Measurements from ENCODE around the gene PIGN.
"Not testable (repeated sequence)": the region's sequence is repeated elsewhere in the genome, so short reads cannot be mapped to it uniquely, and the experiment has no call there.

Gene PIGN

DNA sequence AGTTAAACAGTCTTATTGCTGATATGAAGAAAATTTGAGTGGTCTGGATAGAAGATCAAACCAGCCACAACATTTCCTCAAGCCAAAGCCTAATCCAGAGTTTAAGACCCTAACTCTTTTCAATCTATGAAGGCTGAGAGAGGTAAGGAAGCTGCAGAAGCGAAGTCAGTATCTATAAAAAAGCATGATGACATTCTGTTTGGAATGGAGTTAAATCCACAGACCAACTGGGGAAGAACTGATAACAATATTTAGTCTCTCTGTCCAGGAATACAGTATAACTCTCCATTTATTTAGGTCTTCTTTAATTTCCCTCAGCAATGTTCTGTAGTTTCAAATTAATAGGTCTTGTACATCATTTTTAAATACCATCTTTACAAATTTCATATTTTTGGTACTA lies 16.0 kb downstream of the PIGN start:
- Mint-ChIP-seq H3K4me3 (no peak overlapping the region), H3K36me3 (ENCODE audit: insufficient read depth) (no peaks in the 10 kb centered on the region), H3K27ac (ENCODE audit: low read depth) (no peak overlapping the region), H3K9me3 (no peaks in the 10 kb centered on the region), H3K27me3 (no peaks in the 10 kb centered on the region), H3K4me1 (peaks cover 7% of the 10 kb centered on the region)
- ATAC-seq (replicated peaks; ENCODE audit: extremely low read depth, poor library complexity, severe bottlenecking) (no peak), DNase-seq (ENCODE audit: low spot score in 2 of 2) (no peak)

- ATAC-seq (replicated peaks; ENCODE audit: extremely low read depth, poor library complexity, severe bottlenecking); H3K27me3 Mint-ChIP-seq; H3K4me3 Mint-ChIP-seq; H3K36me3 Mint-ChIP-seq (ENCODE audit: insufficient read depth); H3K27ac Mint-ChIP-seq (ENCODE audit: low read depth); DNase-seq (ENCODE audit: low spot score in 2 of 2); H3K9me3 Mint-ChIP-seq: not testable (repeated sequence)
- peaks cover 25% of the 10 kb centered on the region for H3K4me1 Mint-ChIP-seq
Observed at GRCh38 chr18:62166524-62166923, 20.3 kb downstream of the PIGN start.

DNA sequence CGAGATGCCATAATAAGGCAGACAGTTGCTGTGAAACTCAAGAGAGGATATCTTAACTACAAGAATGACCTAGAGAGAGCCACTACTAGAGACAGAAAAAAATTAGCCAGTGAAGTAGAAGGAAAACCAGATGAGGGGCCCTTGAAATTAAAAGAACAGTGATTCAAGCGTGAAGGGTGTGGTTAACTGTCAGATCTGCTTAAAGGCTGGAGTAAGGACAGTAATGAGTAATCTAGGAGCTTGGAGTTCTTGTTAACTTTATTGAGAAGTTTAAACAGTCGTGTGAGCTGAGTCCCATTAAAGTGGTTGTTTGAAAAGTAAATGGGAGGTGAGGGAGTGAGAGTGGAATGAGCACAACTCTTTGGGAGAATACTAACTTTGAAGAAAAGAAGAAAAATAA lies 21.3 kb downstream of the PIGN start:
- no peak overlapping the region for H3K4me3 Mint-ChIP-seq

DNA sequence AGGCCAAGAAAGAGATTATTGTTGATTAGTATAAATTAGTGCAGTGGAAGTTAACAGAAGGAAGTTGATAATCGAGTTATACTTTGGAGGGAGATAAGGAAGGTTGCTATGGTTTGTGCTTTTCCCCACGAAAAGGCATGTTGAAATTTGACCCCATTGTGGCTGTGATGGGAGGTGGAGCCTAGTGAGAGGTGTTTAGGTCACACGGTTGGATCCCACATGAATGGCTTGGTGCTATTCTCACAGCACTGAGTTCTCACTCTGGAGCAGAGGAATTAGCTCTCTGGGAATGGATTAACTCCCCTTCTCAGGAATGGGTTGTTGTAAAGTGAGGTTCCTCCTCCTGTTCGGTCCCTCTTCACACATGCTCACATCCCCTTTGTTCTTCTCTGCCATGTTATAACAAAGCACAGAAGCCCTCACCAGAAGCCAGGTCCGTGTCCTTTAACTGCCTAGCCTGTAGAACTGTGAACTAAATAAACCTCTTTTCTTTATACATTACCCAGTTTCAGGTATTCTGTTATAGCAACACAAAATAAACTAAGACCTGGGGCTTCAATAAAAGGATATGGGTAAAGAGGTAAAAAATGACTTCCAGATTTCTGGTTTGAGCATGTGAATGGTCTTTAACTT lies 21.9 kb downstream of the PIGN start:
- Mint-ChIP-seq H3K27me3 (no peaks in the 10 kb centered on the region), H3K9me3 (no peaks in the 10 kb centered on the region), H3K36me3 (ENCODE audit: insufficient read depth) (peaks cover 3% of the 10 kb centered on the region), H3K4me3 (no peak overlapping the region), H3K4me1 (peaks cover 24% of the 10 kb centered on the region), H3K27ac (ENCODE audit: low read depth) (no peak overlapping the region)
- no peak for ATAC-seq (replicated peaks; ENCODE audit: extremely low read depth, poor library complexity, severe bottlenecking)
- no peak for DNase-seq (ENCODE audit: low spot score in 2 of 2)

More for the DNA sequence above, 21.3 kb downstream of the PIGN start:
- Mint-ChIP-seq H3K4me1 (peaks cover 29% of the 10 kb centered on the region), H3K27ac (ENCODE audit: low read depth) (no peak overlapping the region), H3K9me3 (no peaks in the 10 kb centered on the region), H3K27me3 (no peaks in the 10 kb centered on the region), H3K36me3 (ENCODE audit: insufficient read depth) (peaks cover 3% of the 10 kb centered on the region)
- ATAC-seq (replicated peaks; ENCODE audit: extremely low read depth, poor library complexity, severe bottlenecking) (no peak), DNase-seq (ENCODE audit: low spot score in 2 of 2) (no peak)

- H3K27ac Mint-ChIP-seq (ENCODE audit: low read depth), result no peak overlapping the region
- no peak overlapping the region for H3K4me3 Mint-ChIP-seq
- DNase-seq (ENCODE audit: low spot score in 2 of 2) (no peak), ATAC-seq (replicated peaks; ENCODE audit: extremely low read depth, poor library complexity, severe bottlenecking) (no peak)
- no peaks in the 10 kb centered on the region for H3K9me3 Mint-ChIP-seq
- peaks cover 4% of the 10 kb centered on the region for H3K36me3 Mint-ChIP-seq (ENCODE audit: insufficient read depth)
- H3K4me1 Mint-ChIP-seq, result peaks cover 24% of the 10 kb centered on the region
- H3K27me3 Mint-ChIP-seq, result no peaks in the 10 kb centered on the region
Observed at GRCh38 chr18:62164310-62164709, 22.5 kb downstream of the PIGN start.

DNA sequence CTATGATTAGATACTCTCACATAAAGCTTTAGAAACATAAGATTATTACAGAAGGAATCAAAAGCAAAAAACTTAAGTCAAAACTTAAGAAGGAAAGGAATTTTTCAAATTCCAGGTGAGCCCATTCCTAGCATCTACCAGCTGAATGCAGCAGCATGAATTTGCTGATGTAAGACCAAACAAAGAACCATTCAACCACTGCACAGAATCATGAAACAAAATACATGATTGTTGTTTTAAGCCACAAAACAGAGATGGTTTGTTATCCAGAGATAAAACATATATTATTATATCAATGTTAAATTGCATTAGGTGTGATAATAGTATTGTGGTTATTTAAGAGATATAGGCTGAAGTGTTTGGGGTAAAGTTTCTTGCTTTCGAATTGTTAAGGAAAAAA lies 29.0 kb downstream of the PIGN start:
- Mint-ChIP-seq H3K4me3 (no peak overlapping the region), H3K27ac (ENCODE audit: low read depth) (no peak overlapping the region), H3K36me3 (ENCODE audit: insufficient read depth) (peaks cover 13% of the 10 kb centered on the region), H3K27me3 (no peaks in the 10 kb centered on the region), H3K9me3 (no peaks in the 10 kb centered on the region), H3K4me1 (peaks cover 4% of the 10 kb centered on the region)
- no peak for ATAC-seq (replicated peaks; ENCODE audit: extremely low read depth, poor library complexity, severe bottlenecking)
- DNase-seq (ENCODE audit: low spot score in 2 of 2), result no peak

- no peak for DNase-seq (ENCODE audit: low spot score in 2 of 2)
- Mint-ChIP-seq H3K27ac (ENCODE audit: low read depth) (no peak overlapping the region), H3K27me3 (no peaks in the 10 kb centered on the region), H3K4me1 (no peaks in the 10 kb centered on the region), H3K9me3 (no peaks in the 10 kb centered on the region), H3K4me3 (no peak overlapping the region), H3K36me3 (ENCODE audit: insufficient read depth) (peaks cover 6% of the 10 kb centered on the region)
- ATAC-seq (replicated peaks; ENCODE audit: extremely low read depth, poor library complexity, severe bottlenecking), result no peak
Observed at GRCh38 chr18:62152844-62153243, 34.0 kb downstream of the PIGN start.

GRCh38 chr18:62151068-62151771 lies 35.6 kb downstream of the PIGN start:
- no peak for DNase-seq (ENCODE audit: low spot score in 2 of 2)
- no peaks in the 10 kb centered on the region for H3K9me3 Mint-ChIP-seq
- no peak overlapping the region for H3K27ac Mint-ChIP-seq (ENCODE audit: low read depth)
- no peaks in the 10 kb centered on the region for H3K27me3 Mint-ChIP-seq
- H3K4me3 Mint-ChIP-seq, result no peak overlapping the region
- peaks cover 4% of the 10 kb centered on the region for H3K36me3 Mint-ChIP-seq (ENCODE audit: insufficient read depth)
- ATAC-seq (replicated peaks; ENCODE audit: extremely low read depth, poor library complexity, severe bottlenecking), result no peak
- no peaks in the 10 kb centered on the region for H3K4me1 Mint-ChIP-seq

GRCh38 chr18:62144338-62144737 lies 42.5 kb downstream of the PIGN start:
- Mint-ChIP-seq H3K4me1 (no peaks in the 10 kb centered on the region), H3K4me3 (no peak overlapping the region), H3K9me3 (no peaks in the 10 kb centered on the region), H3K27ac (ENCODE audit: low read depth) (no peak overlapping the region), H3K27me3 (no peaks in the 10 kb centered on the region), H3K36me3 (ENCODE audit: insufficient read depth) (peaks cover 8% of the 10 kb centered on the region)
- ATAC-seq (replicated peaks; ENCODE audit: extremely low read depth, poor library complexity, severe bottlenecking) (no peak), DNase-seq (ENCODE audit: low spot score in 2 of 2) (no peak)

DNA sequence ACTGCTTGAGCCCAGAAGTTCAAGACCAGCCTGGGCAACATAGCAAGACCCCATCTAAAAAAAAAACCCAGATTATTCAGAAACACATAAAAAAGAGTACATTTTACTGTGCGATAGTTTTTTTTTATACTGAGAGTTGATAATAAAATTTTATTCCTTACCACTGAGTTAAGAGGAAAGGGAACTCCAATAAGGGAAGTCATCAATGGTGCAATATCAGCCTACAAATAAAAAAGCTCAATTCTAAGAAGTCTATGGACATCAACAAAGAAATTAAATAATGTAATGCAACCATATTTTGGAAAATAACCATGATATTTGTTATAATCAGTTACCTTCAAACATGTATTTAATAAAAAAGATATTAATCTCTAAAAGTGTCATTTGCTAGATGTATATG lies 46.6 kb downstream of the PIGN start:
- no peaks in the 10 kb centered on the region for H3K4me1 Mint-ChIP-seq
- no peaks in the 10 kb centered on the region for H3K27me3 Mint-ChIP-seq
- no peak overlapping the region for H3K4me3 Mint-ChIP-seq
- H3K27ac Mint-ChIP-seq (ENCODE audit: low read depth), result no peak overlapping the region
- no peak for DNase-seq (ENCODE audit: low spot score in 2 of 2)
- H3K36me3 Mint-ChIP-seq (ENCODE audit: insufficient read depth), result peaks cover 4% of the 10 kb centered on the region
- no peak for ATAC-seq (replicated peaks; ENCODE audit: extremely low read depth, poor library complexity, severe bottlenecking)
- H3K9me3 Mint-ChIP-seq, result no peaks in the 10 kb centered on the region

GRCh38 chr18:62138461-62139235 lies 48.2 kb downstream of the PIGN start:
- H3K4me3 Mint-ChIP-seq, result no peak overlapping the region
- no peaks in the 10 kb centered on the region for H3K9me3 Mint-ChIP-seq
- H3K36me3 Mint-ChIP-seq (ENCODE audit: insufficient read depth), result peaks cover 5% of the 10 kb centered on the region
- no peak for ATAC-seq (replicated peaks; ENCODE audit: extremely low read depth, poor library complexity, severe bottlenecking)
- no peaks in the 10 kb centered on the region for H3K4me1 Mint-ChIP-seq
- no peak for DNase-seq (ENCODE audit: low spot score in 2 of 2)
- no peaks in the 10 kb centered on the region for H3K27me3 Mint-ChIP-seq
- H3K27ac Mint-ChIP-seq (ENCODE audit: low read depth), result no peak overlapping the region

DNA sequence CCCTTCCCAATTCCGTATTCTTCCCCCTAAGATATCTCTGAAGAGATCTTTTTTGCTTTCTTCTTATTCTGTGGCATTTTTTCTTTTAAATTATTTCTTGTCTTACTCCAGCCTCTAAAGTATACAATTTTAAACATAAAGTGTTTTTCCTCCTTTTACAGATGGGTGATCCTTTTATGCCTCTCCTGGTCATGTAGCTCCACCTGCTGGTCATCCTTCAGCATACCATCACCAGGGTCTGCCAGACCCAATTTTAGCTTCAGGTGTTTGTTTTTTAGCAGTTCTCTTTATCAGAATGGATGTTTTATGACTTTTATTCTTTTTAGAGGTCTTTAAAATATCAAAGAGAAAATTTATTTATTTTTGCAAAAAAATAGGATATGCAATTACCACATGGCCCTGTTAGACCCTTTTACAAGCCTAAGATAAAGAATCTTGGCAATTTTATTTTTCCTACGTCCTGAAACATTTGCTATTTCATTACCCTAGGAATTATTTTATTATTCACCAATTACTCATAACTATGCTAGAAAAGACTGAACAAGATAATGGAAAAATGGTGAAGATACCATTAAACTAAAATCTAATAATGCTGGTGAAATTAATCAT lies 55.5 kb downstream of the PIGN start:
- Mint-ChIP-seq H3K9me3 (no peaks in the 10 kb centered on the region), H3K27me3 (no peaks in the 10 kb centered on the region), H3K4me1 (no peaks in the 10 kb centered on the region), H3K36me3 (ENCODE audit: insufficient read depth) (peaks cover 3% of the 10 kb centered on the region), H3K27ac (ENCODE audit: low read depth) (no peak overlapping the region), H3K4me3 (no peak overlapping the region)
- DNase-seq (ENCODE audit: low spot score in 2 of 2), result peak; percentile 18 to 35
- ATAC-seq (replicated peaks; ENCODE audit: extremely low read depth, poor library complexity, severe bottlenecking), result no peak

Measured in central memory CD8-positive, alpha-beta T cell (primary cell).